Activated CD8-positive, alpha-beta memory T cell treated with anti-CD3 and anti-CD28 coated beads, Interleukin-2, amount 50 U/mL, for 24 hours (primary cell): ENCODE measurements around the gene CABLES2.
"Not testable (repeated sequence)": the region's sequence is repeated elsewhere in the genome, so short reads cannot be mapped to it uniquely, and the experiment has no call there.

Experiments used
- DNase-seq: peaks from one replicate; pipeline ENCODE4 v3.0.0-alpha.2; 2020; ENCODE audit errors: extremely low read depth

The CABLES2 gene

GRCh38 chr20:62436692-62437091 is 29.6 kb upstream of the CABLES2 start:
- no peak for DNase-seq

- DNase-seq = no peak
Measured at GRCh38 chr20:62433658-62434497, 26.8 kb upstream of the CABLES2 start.

GRCh38 chr20:62430866-62431447 is 23.9 kb upstream of the CABLES2 start:
- no peak for DNase-seq

DNA sequence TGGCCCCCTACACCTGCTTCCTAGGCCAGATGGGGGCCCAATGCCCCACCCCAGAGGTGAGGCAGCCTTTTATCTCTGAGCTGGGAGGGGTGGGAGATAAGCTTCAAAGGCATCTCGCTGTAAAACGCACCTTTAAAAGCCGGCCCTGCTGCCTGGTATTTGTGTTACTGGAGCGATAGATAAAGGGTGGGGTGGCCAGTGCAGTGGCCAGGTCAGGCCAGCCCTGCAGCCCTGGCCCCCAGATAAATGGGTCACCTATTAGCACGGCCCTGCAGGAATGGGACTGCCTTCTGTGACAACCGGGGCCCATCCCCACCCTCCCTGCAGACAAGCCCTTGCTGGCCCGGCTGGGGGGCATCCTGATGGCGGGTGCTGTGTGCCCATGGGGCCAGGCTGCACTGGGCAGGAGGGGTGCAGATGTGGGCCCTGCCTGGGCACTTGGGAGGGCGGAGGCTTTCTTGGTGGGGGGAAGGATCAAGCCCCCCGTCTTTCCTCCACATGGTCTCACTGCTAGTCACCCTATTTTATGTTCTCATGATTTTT is 23.3 kb upstream of the CABLES2 start:
- DNase-seq = no peak

GRCh38 chr20:62429455-62430310 is 22.6 kb upstream of the CABLES2 start:
- DNase-seq = no peak

DNA sequence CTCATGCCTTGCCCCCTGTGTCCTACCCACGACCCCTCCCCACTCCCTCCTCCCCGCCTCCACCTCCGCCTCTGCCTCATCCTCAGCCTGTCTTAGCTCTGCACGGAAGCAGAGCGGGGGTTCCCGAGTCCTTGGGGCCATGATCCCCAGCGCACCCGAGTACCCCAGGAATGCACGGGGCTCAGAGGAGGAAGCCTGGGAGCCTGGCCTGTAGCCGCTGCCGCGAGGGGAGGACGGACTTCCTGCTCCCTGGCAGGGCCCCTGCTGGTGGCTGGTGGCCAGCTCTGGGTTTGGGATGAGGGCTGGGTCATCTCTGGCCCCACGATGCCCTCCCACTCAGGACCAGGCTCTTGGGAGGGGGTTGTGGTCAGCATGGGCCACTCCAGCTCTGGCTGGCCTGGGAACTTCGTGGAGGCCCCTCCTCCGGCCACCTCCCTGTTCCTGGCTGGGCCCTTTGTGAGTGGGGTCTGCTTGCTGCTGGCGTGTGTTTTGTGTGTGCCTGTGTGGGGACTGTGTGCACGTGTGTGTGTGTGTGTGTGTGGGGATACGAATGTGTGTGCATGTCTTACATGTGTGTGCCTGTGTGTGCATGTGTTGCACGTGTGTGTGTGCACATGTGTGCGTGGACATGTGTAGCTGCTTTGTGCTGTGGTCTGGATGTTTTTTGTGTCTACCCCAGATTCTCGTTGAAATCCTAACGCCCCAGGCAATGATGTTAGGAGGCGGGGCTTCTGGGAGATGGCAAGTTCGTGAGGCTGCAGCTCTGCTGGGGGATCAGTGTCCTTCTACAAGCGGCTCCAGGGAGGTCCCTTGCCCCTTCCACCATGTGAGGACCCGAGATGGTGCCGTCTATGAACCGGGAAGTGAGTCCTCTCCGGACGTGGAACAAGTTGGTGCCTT is 21.6 kb upstream of the CABLES2 start:
- no peak for DNase-seq

- DNase-seq = no peak
Measured at GRCh38 chr20:62428002-62428372, 20.9 kb upstream of the CABLES2 start.

GRCh38 chr20:62427172-62428001 is 20.3 kb upstream of the CABLES2 start, which contains the start of gene RBBP8NL:
Gene RBBP8NL, minus strand, starts transcription at chr20:62427539. Its CDS starts 7,892 bp downstream, at chr20:62419647.
- no peak for DNase-seq

DNA sequence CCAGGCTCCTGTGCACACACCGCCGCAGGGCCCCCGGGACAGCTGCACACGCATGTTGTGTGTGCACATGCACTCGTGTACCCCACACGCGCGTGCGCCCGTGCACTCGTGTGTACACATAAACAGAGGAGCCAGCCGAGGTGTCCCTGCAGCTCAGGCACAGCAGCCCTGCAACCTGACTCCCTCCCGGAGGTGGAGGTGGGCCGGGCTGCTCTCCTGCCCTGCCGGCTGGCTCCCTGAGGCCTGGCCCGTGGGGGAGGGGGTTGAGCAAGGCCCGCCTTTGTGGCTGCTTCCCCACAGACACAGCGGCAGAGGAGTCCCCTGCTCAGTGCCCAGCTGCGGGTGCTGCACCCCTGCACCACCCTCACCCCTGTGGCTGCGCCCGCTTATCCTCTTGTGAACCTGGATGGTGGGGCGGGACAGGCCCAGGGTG is 19.6 kb upstream of the CABLES2 start:
- no peak for DNase-seq

GRCh38 chr20:62426059-62426348 is 18.9 kb upstream of the CABLES2 start:
- not testable (repeated sequence) for DNase-seq

GRCh38 chr20:62425281-62426058 is 18.4 kb upstream of the CABLES2 start:
- no peak for DNase-seq

- no peak for DNase-seq
Measured at GRCh38 chr20:62424249-62425107, 17.4 kb upstream of the CABLES2 start.

DNA sequence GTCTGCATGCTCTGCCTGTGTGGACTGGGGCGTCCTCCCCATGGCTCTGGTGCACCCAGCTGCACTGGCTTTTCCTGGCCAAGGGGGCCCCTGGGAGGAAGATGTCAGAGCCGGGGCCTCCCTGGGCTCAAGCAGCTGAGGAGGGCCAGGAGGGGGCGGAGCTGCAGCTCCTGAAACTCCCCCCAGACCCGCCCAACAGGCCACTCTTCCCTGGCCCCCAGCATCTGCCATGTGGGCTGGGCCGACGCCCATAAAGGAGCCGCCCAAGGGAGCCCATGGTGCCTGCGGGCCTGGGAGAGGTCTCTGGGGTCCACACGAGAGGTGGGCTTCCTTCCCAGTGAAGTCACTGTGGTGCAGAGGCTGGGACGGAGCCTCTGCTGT is 16.2 kb upstream of the CABLES2 start:
- DNase-seq = no peak

GRCh38 chr20:62422636-62423325 is 15.7 kb upstream of the CABLES2 start:
- no peak for DNase-seq

- DNase-seq = no peak
Measured at GRCh38 chr20:62421716-62421990, 14.6 kb upstream of the CABLES2 start.

DNA sequence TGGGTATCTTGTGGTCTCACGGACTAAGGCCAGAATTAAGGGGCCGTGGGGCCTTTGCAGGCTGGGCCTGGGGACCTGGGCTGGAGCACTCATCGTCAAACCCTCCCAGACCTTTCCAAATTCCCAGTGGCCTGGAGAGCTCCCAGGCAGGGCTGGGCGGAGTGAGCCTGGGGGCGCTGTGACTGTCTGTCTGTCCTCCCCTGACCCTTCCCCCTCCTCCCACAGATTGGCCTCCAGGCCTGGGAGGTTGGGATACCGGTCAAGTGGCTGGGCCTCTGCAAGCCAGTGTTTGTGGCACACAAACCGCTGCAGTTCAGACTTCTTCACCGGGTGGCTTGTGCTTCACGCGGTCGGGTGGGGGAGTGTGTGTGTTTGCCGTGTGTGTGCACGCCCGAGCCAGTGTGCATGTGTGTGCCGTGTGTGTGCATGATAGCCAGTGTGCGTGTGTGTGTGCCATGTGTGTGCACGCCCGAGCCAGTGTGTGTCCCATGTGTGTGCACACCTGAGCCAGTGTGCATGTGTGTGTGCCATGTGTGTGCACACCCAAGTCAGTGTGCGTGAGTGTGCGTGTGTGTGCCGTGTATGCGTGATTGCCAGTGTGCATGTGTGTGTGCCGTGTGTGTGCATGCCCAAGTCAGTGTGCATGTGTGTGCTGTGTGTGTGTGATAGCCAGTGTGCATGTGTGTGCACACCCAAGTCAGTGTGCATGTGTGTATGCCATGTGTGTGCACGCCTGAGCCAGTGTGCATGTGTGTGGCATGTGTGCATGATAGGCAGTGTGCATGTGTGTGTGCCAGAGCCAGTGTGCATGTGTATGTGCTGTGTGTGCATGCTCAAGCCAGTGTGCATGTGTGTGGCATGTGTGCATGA is 14.0 kb upstream of the CABLES2 start:
- DNase-seq = no peak

DNA sequence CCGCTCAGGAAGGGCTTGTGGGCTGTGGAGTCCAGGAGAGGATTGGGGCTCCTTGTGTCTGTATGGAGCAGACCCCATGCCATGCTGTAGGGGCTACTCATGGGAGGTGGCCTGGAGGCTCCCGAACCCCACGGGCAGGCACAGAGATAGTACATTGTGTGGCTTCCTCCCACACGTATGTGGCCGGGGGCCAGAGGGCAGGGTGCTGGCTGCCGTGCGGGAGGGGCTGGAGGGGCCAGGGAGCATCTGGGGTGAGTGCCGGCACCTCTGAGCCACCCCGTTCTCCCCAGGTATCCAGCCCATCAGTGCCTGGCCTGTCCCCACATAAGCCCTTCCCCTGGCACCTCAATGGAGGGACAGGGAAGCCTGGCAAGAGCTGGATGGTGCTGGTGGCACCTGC is 12.7 kb upstream of the CABLES2 start:
- no peak for DNase-seq
